Stimulated activated CD8-positive, alpha-beta memory T cell treated with anti-CD3 and anti-CD28 coated beads, Interleukin-2, amount 100 ng/mL, for 48 hours (primary cell): Measurements from ENCODE around the gene THAP4.
"Not testable (repeated sequence)": the region's sequence is repeated elsewhere in the genome, so short reads cannot be mapped to it uniquely, and the experiment has no call there.

Experiments
- DNase-seq, 2 donors: peaks; one replicate each; pipeline ENCODE4 v3.0.0-alpha.2; 2020; ENCODE audit warnings: low read depth in 2 of 2

The THAP4 gene

GRCh38 chr2:241665731-241666440 lies 28.9 kb upstream of the THAP4 start:
- DNase-seq, result no peak

DNA sequence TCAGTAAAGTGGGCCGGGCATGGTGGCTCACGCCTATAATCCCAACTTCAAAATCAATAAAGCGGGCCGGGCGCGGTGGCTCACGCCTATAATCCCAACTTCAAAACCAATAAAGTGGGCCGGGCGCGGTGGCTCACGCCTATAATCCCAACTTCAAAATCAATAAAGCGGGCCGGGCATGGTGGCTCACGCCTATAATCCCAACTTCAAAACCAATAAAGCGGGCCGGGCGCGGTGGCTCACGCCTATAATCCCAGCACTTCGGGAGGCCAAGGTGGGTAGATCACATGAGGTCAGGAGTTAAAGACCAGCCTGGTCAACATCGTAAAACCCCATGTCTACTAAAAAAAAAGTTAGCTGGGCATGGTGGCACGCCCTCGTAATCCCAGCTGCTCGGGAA lies 25.8 kb upstream of the THAP4 start:
- DNase-seq, result not testable (repeated sequence)

- DNase-seq, result no peak
These were observed 23.7 kb upstream of the THAP4 start for GRCh38 chr2:241660593-241661213.

DNA sequence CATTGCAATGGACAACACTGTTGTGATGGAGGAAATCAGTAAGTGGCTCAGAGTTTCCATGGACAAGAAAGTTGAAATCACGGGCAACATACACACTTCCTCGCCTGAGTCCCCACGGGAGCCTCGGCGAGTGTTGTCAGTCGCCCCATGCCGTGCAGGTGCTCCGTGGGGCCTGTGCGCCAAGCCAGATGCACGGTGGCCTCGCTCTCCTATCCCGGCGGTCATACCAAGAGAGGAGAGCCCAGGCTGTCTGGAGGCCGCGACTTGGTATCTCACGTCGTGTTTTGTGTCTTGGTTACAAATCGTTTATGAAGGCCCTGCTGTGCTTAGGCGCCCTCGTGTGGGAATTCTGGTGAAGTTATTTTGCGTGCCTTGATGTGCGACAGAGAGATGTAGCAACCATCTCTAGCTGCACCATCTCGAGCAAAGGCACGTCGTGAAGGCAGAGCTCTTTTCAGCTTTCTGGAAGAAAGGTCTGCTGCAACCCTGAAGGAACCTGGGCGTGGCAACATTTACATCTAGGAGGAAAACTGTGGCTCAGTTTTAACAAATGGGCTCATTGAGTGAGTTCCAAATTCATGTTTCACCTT lies 22.3 kb upstream of the THAP4 start:
- no peak for DNase-seq

- no peak for DNase-seq
These were observed 21.3 kb upstream of the THAP4 start for GRCh38 chr2:241658296-241658695.

GRCh38 chr2:241657786-241658254 lies 20.9 kb upstream of the THAP4 start:
- DNase-seq, result no peak

DNA sequence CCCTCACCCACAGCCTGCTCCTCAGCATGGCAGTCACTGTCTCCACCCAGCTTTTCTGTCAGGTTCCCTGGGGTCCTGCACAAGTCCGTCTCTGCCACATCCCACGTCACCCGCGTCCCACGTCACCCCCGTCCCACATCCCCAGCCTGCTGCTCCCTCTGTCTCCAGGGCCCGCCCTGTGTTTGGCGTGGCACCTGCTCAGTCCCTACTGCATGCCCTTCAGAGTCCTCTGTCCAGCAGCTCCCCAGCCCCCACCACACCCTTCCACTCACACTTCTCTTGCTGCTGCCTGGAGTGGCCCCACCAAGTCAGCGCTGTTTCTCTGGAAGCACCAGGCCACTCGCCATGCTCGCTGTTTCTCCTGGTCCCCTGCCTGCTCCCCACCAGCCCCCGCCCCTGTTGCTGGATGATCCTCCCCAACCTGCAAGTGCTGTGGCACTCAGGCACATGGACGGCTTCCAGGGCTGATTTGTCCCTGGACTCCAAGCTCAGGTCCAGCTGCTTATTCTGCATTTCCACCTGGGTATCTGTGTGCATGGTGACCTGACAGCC lies 19.3 kb upstream of the THAP4 start:
- no peak for DNase-seq

DNA sequence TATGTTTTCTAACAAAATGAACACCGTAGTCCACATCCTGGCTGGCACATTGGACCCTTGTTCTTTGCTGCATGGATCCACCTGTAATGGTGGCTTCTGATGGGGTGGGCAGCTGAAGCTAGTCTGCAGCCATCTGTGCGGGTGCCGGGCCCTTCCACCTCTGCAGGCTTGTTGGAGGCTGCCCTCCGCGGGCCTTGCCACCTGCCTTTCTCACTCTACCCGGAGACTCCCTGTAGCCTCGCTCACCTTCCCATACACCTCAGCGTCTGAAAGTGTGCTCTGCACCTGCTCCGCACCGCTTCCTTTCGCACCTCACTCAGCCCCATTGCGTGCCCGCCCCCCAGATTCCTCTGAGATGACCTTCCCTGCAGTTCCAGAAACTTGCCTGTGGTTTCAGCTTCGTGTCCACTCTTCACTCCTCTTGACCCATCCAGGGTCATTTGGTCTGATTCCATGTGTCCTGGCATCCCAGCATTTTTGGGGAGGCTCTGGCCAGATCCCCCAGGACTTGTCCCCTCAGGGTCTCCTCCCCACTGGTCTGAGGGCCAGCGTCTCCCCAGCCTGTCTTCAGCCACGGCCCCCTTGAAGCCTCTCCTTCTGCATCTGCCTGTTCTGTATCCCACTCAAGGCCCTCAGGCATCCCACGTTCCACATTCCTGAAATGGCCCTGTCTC lies 18.7 kb upstream of the THAP4 start:
- no peak for DNase-seq

DNA sequence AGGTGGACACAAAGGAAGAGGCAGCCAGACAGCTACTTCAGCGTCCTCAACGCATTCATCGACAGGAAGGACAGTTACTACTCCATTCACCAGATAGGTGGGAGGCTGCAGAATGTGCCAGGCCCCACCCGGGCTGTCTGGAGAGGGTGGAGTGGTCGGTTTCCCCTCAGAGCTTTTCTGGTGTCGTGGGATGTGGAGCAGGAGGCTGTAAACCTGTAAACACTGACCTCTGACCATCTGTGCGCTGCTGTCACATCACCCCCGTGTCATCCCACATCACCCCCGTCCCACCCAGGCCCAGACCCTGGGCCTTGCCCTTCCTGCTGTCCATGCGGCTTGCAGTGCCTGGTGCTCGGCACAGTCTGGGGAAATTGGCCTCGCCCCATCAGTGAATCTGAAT lies 17.6 kb upstream of the THAP4 start:
- no peak for DNase-seq

GRCh38 chr2:241653210-241653750 lies 16.3 kb upstream of the THAP4 start:
- no peak for DNase-seq

DNA sequence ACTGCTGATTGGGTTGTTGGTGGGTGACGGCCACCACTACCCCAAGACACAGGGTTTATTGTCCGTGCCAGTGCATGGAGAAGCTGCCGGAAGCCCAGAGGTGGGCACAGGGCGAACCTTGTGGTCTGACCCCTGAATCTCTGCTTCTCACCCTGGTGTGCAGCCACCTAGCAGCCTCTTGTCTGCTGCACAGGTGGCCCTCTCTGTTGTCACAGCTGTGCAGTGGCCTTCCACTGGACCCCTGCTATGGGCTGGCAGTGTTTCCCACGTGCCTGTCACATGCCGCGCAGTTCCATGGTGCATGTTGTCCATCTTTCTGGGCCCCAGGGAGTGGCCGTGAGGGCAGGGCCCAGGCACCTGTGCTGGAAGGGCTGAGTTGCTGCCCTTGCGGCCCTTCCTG lies 15.8 kb upstream of the THAP4 start:
- DNase-seq, result no peak

DNA sequence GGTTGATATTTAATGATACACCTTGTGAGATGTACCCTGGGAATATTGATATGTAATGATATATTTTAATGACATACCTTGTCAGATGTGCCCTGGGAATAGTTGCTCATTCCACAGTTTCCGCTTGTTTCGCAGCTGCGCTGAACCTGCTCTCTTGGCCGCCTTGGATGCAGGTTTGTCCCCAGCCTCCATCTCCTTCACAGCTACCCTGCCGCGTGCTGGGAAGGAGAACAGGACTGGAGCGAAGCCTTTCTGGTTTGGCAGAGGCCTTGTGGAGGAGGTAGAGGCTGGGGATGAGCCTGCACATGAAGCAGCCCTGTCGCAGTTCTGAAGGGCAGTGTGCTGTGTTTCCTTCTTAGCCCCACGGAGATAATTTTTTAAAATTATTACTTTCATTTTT lies 15.2 kb upstream of the THAP4 start:
- no peak for DNase-seq

- no peak for DNase-seq
These were observed 13.0 kb upstream of the THAP4 start for GRCh38 chr2:241649927-241650326.

DNA sequence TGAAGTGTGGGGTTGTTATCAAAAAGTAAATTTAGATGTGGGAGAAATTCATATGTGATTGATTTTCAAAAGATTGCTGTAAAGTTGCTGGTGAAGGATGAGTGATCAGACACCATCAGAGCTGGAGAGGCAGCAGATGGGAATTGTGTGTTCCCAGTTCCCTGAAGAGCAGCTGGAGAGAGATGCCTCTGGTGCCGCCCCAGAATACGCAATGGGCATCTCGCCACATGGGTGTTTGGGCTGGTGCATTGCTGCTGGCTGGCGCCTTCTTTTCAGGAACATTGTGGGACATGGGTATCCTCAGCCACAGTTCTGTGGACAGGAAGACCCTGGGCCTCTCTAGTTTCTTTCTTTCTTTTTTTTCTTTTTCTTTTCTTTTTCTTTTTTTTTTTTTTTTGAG lies 12.4 kb upstream of the THAP4 start:
- no peak for DNase-seq

- DNase-seq, result no peak
These were observed 11.5 kb upstream of the THAP4 start for GRCh38 chr2:241648453-241648852.

DNA sequence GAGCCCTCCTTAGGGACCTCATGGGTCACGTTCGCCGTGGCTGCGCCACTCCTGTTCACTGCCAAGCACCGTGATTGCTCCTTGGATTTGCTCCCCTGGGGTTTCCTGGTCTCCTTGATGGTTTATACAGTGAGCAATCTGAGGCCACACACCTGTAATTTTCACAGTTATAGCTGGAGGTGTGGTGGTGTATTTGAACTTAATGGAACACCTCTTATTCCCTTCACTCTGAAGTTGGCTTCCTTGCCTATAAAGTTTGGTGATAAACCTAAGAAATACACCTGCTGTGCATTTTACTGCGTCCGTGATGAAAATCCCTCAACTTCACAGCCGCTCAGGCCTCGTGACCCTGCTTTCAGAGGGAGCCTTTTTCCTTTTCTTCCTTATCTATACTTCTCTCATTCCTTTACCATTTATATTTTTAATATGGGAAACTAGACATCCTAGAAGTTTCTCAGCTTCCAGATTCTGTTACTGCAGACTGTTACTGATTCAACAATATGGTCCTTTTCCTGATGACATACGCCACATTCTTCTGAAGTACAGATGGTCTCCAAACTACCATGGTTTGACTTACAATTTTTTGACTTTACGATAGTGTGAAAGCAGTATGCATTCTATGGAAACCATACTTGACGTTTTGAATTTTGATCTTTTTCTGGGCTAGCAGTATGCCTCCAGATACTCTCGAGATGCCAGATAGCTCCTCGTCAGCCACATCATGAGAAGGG lies 9.1 kb upstream of the THAP4 start:
- no peak for DNase-seq

GRCh38 chr2:241645056-241645914 lies 8.3 kb upstream of the THAP4 start:
- no peak for DNase-seq

DNA sequence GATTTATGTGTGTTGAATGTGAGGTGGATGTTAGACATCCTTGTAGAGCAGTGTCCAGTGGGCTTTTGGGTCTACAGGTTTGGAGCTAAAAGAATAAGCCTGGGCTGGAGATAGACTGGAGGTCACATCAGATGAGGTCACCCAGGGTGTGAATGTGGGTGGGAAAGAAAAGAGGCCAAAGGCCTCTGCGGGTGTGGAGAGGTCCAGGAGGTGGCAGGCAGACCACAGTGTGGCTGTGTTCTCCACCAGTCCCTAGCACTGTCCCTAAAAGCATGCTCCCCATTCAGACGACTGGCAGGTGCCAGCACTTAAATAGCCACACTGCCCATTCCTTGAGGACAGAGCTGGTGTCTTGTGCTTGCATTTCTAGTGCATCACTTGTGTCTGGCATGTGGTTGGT lies 4.7 kb upstream of the THAP4 start:
- DNase-seq, result no peak

GRCh38 chr2:241640165-241640795 lies 3.3 kb upstream of the THAP4 start:
- no peak for DNase-seq

- no peak for DNase-seq
These were observed 2.4 kb upstream of the THAP4 start for GRCh38 chr2:241639385-241639784.
